H9 (cell line): ENCODE measurements around the gene MAEA. TPM values are rescaled to one million over a fixed set of nuclear protein-coding genes. Genes with fewer than 3 reads are reported as not detected.

Experiments used
- DNase-seq: peaks from one replicate; pipeline ENCODE4 v3.0.0-alpha.2; 2017
- H2AFZ ChIP-seq: one replicate; pipeline ENCODE4 v1.6.1; 2013; ENCODE audit warnings: mild to moderate bottlenecking, low read length, control low read depth, moderate library complexity
- H2AK5ac ChIP-seq: 2 replicates; pipeline ENCODE4 v1.6.1; 2013; ENCODE audit warnings: low read length, control low read depth, mixed read lengths; ENCODE audit not compliant: insufficient read length
- H2BK120ac ChIP-seq: one replicate; pipeline ENCODE4 v1.6.1; 2013; ENCODE audit warnings: low read depth, mild to moderate bottlenecking, low read length, control low read depth, inconsistent platforms; ENCODE audit not compliant: poor library complexity, severe bottlenecking
- H2BK12ac ChIP-seq: 2 replicates; pipeline ENCODE4 v1.6.1; 2013; ENCODE audit warnings: low read length, control low read depth, mixed read lengths, low read depth; ENCODE audit not compliant: insufficient read length
- H2BK15ac ChIP-seq: 2 replicates; pipeline ENCODE4 v1.6.1; 2013; ENCODE audit warnings: low read depth, low read length, control low read depth
- H2BK20ac ChIP-seq: one replicate; pipeline ENCODE4 v1.6.1; 2013; ENCODE audit warnings: low read depth, mild to moderate bottlenecking, low read length, control low read depth, inconsistent platforms; ENCODE audit not compliant: poor library complexity, severe bottlenecking
- H2BK5ac ChIP-seq: 2 replicates; pipeline ENCODE4 v1.6.1; 2013; ENCODE audit warnings: low read length, control low read depth, mixed read lengths; ENCODE audit not compliant: insufficient read length
- H3K14ac ChIP-seq: 2 replicates; pipeline ENCODE4 v1.6.1; 2013; ENCODE audit warnings: low read length, control low read depth; ENCODE audit not compliant: insufficient read depth
- H3K18ac ChIP-seq: 2 replicates; pipeline ENCODE4 v1.6.1; 2013; ENCODE audit warnings: low read depth, mild to moderate bottlenecking, mixed read lengths, low read length, control low read depth; ENCODE audit not compliant: insufficient read length
- H3K23ac ChIP-seq: 2 replicates; pipeline ENCODE4 v1.6.1; 2013; ENCODE audit warnings: low read length, control low read depth, mixed read lengths, low read depth; ENCODE audit not compliant: insufficient read length
- H3K23me2 ChIP-seq: 2 replicates; pipeline ENCODE4 v1.6.1; 2013; ENCODE audit warnings: low read depth, mild to moderate bottlenecking, mixed read lengths, low read length, control low read depth; ENCODE audit not compliant: insufficient read length, poor library complexity, severe bottlenecking
- H3K27ac ChIP-seq: 2 replicates; pipeline ENCODE4 v1.5.1; 2013; ENCODE audit warnings: low read length, control low read depth, mixed read lengths, low read depth; ENCODE audit not compliant: insufficient read length
- H3K27me3 ChIP-seq: 2 replicates; pipeline ENCODE4 v1.6.1; 2013; ENCODE audit warnings: low read length, control low read depth, inconsistent platforms; ENCODE audit not compliant: insufficient read depth
- H3K4ac ChIP-seq: 2 replicates; pipeline ENCODE4 v1.6.1; 2013; ENCODE audit warnings: low read depth, mild to moderate bottlenecking, control low read depth, inconsistent platforms, low read length, moderate library complexity
- H3K4me1 ChIP-seq: 2 replicates; pipeline ENCODE4 v1.6.1; 2013; ENCODE audit warnings: low read length, control low read depth, inconsistent platforms; ENCODE audit not compliant: insufficient read depth
- H3K4me2 ChIP-seq: 2 replicates; pipeline ENCODE4 v1.6.1; 2013; ENCODE audit warnings: low read length, control low read depth, mixed read lengths; ENCODE audit not compliant: insufficient read length, insufficient read depth
- H3K56ac ChIP-seq: 2 replicates; pipeline ENCODE4 v1.6.1; 2013; ENCODE audit warnings: low read depth, mild to moderate bottlenecking, mixed read lengths, low read length, control low read depth; ENCODE audit not compliant: insufficient read length
- H3K79me1 ChIP-seq: 2 replicates; pipeline ENCODE4 v1.6.1; 2013; ENCODE audit warnings: low read depth, mild to moderate bottlenecking, moderate library complexity, low read length, control low read depth, inconsistent platforms; ENCODE audit not compliant: insufficient read depth, poor library complexity, severe bottlenecking
- H3K79me2 ChIP-seq: 2 replicates; pipeline ENCODE4 v1.6.1; 2013; ENCODE audit warnings: low read length, control low read depth, inconsistent platforms; ENCODE audit not compliant: insufficient read depth
- H3K9ac ChIP-seq: 2 replicates; pipeline ENCODE4 v1.6.1; 2013; ENCODE audit warnings: low read length, control low read depth, mixed read lengths; ENCODE audit not compliant: insufficient read length; ENCODE audit errors: extremely low read depth
- H3K9me3 ChIP-seq: one replicate; pipeline ENCODE4 v1.6.1; 2013; ENCODE audit warnings: low read depth, low read length, inconsistent platforms; ENCODE audit not compliant: control insufficient read depth
- H3T11ph ChIP-seq: one replicate; pipeline ENCODE4 v1.6.1; 2013; ENCODE audit warnings: mild to moderate bottlenecking, low read length, control low read depth, inconsistent platforms
- H4K20me1 ChIP-seq: one replicate; pipeline ENCODE4 v1.6.1; 2013; ENCODE audit not compliant: control insufficient read depth, insufficient read length, insufficient read depth
- H4K5ac ChIP-seq: 2 replicates; pipeline ENCODE4 v1.6.1; 2013; ENCODE audit warnings: low read depth, mild to moderate bottlenecking, mixed read lengths, low read length, control low read depth; ENCODE audit not compliant: insufficient read length
- H4K8ac ChIP-seq: replicated peaks from 2 replicates; pipeline ENCODE4 v1.6.1; 2013; ENCODE audit warnings: low read length, control low read depth, mixed read lengths, low read depth; ENCODE audit not compliant: insufficient read length
- H4K91ac ChIP-seq: 2 replicates; pipeline ENCODE4 v1.6.1; 2013; ENCODE audit warnings: low read depth, mild to moderate bottlenecking, moderate library complexity, mixed read lengths, low read length, control low read depth; ENCODE audit not compliant: insufficient read length
- H3K27ac Mint-ChIP-seq, 3 experiments: 2 replicates in 2 of 3; 3 replicates in 1 of 3; pipeline ENCODE4 v1.8.0; 2020 to 2021; ENCODE audit warnings: mixed read lengths in 3 of 3, mild to moderate bottlenecking in 1 of 3, moderate library complexity in 1 of 3
- H3K27me3 Mint-ChIP-seq: 2 replicates; pipeline ENCODE4 v1.8.0; 2021; ENCODE audit warnings: low read depth, mild to moderate bottlenecking, moderate library complexity, mixed read lengths
- H3K36me3 Mint-ChIP-seq, 3 experiments: 2 replicates in 2 of 3; 3 replicates in 1 of 3; pipeline ENCODE4 v1.8.0; 2020 to 2021; ENCODE audit warnings: low read depth in 3 of 3, mixed read lengths in 3 of 3; ENCODE audit not compliant: insufficient read depth in 1 of 3
- H3K4me1 Mint-ChIP-seq, 2 experiments: 2 replicates each; pipeline ENCODE4 v1.8.0; 2020; ENCODE audit warnings: mixed read lengths in 2 of 2
- H3K4me3 Mint-ChIP-seq, 2 experiments: 2 replicates in 1 of 2; 3 replicates in 1 of 2; pipeline ENCODE4 v1.8.0; 2020 to 2021; ENCODE audit warnings: mild to moderate bottlenecking in 2 of 2, mixed read lengths in 2 of 2, moderate library complexity in 1 of 2
- H3K9me3 Mint-ChIP-seq, 2 experiments: 2 replicates in 1 of 2; 3 replicates in 1 of 2; pipeline ENCODE4 v1.8.0; 2020; ENCODE audit warnings: mild to moderate bottlenecking in 2 of 2, mixed read lengths in 2 of 2, moderate library complexity in 1 of 2
- WGBS: extraction: QIAGEN DNeasy Blood & Tissue Kit; methylation state at CpG from one replicate; pipeline ENCODE4 v1.1.7; 2013; ENCODE audit warnings: missing lambda C conversion rate, low lambda C conversion rate, mixed read lengths; ENCODE audit not compliant: insufficient read length; ENCODE audit errors: extremely low coverage; 5-methylcytosine and 5-hydroxymethylcytosine counted together
- total RNA-seq: library from RNA; stranded (reverse); gene quantifications from 2 replicates; pipeline ENCODE4 v1.2.1, GENCODE V29; 2021
- TF ChIP-seq, protein P1 (sequence below): fragments of 200-600 bp; sonication (generic); conservative IDR thresholded peaks from 3 replicates; pipeline ENCODE4 v1.8.0; 2021; ENCODE audit warnings: antibody characterized with exemption, mild to moderate bottlenecking

MAEA gene
- total RNA-seq, 1 experiment from 2014 or later, result 85.6 TPM

DNA sequence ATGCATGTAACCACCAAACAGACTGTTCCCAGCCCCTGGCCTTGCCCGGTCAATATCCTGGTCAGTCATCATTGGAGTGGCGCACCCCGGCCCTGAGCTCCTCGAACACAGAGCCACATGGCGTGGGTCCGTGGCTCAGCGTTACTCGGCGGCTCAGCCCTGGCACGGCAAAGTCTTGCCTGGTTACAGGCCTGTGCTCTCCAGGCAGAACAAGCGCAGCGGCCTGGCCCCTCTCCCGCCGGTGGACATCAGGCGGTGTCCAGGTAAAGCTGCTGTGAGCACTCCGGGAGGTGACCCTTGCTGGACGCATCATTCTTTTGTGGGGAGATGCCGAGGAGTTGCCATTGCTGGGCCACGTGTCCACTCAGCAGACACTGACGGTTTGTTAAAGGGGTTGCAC, 51.2 kb downstream of the MAEA start:
- peaks cover 35 to 61% (median 58%) of the 10 kb centered on the region in 3 experiments for H3K36me3 Mint-ChIP-seq
- Histone ChIP-seq H3K79me1 (no peaks in the 10 kb centered on the region), H3K14ac (no peak overlapping the region), H2AK5ac (no peak overlapping the region), H2AFZ (no peak overlapping the region), H3K9ac (no peak overlapping the region), H2BK120ac (no peak overlapping the region), H3K27ac (no peak overlapping the region), H2BK15ac (no peak overlapping the region), H3K9me3 (no peaks in the 10 kb centered on the region), H3K4ac (no peak overlapping the region), H2BK20ac (no peak overlapping the region), H4K91ac (no peak overlapping the region), H2BK12ac (no peak overlapping the region), H3K56ac (no peak overlapping the region), H3K23me2 (peaks cover 4% of the 10 kb centered on the region), H3K23ac (no peak overlapping the region), H4K20me1 (peaks cover 2% of the 10 kb centered on the region), H3T11ph (no peak overlapping the region), H2BK5ac (no peak overlapping the region), H3K27me3 (no peaks in the 10 kb centered on the region), H4K5ac (no peak overlapping the region), H3K4me1 (no peaks in the 10 kb centered on the region), H3K4me2 (no peak overlapping the region), H3K79me2 (no peaks in the 10 kb centered on the region), H4K8ac (no peak overlapping the region), H3K18ac (no peak overlapping the region)
- no peak for DNase-seq
- H3K4me3 Mint-ChIP-seq, result no peak overlapping the region
- peaks cover 11% of the 10 kb centered on the region in 2 experiments for H3K4me1 Mint-ChIP-seq
- H3K27me3 Mint-ChIP-seq, result no peaks in the 10 kb centered on the region; the same call in 1 of the 2 replicates
- no peak overlapping the region for H3K27ac Mint-ChIP-seq
- H3K9me3 Mint-ChIP-seq, result peaks cover 0 to 4% of the 10 kb centered on the region in 2 experiments; a peak in 1 of 5 replicates
- TF ChIP-seq, protein P1, sequence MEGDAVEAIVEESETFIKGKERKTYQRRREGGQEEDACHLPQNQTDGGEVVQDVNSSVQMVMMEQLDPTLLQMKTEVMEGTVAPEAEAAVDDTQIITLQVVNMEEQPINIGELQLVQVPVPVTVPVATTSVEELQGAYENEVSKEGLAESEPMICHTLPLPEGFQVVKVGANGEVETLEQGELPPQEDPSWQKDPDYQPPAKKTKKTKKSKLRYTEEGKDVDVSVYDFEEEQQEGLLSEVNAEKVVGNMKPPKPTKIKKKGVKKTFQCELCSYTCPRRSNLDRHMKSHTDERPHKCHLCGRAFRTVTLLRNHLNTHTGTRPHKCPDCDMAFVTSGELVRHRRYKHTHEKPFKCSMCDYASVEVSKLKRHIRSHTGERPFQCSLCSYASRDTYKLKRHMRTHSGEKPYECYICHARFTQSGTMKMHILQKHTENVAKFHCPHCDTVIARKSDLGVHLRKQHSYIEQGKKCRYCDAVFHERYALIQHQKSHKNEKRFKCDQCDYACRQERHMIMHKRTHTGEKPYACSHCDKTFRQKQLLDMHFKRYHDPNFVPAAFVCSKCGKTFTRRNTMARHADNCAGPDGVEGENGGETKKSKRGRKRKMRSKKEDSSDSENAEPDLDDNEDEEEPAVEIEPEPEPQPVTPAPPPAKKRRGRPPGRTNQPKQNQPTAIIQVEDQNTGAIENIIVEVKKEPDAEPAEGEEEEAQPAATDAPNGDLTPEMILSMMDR, result no peak
- WGBS, result no CpG with 5 or more reads among the region's 20 CpGs
